PC-9 (cell line): ENCODE data around the gene PAIP2. TPM values are rescaled to one million over a fixed set of nuclear protein-coding genes. Genes with fewer than 3 reads are reported as not detected.

Experiments used
- BruUV-seq: library from RNA; stranded (reverse); fragments of 400-500 nt; replicated peaks from 2 replicates; lab custom pipeline; 2021; lab: Mats Ljungman, UMichigan
- CTCF ChIA-PET: fragments of 300-600 bp; sonication (Branson Sonifier 250); formaldehyde crosslinking; loops from one replicate; lab custom pipeline; 2022; ENCODE audit warnings: antibody characterized with exemption; lab: Charles Lee
- POLR2A ChIA-PET: fragments of 300-600 bp; sonication (Branson Sonifier 250); formaldehyde crosslinking; loops from one replicate; lab custom pipeline; 2022; ENCODE audit warnings: antibody characterized with exemption; ENCODE audit not compliant: unreplicated experiment; lab: Charles Lee
- DNase-seq, 2 experiments: peaks; one replicate each; pipeline versions ENCODE4 v3.0.0 to v3.0.0-alpha.2; 2015 to 2022; ENCODE audit warnings: mixed read lengths in 1 of 2
- H2AFZ ChIP-seq: fragments of 200-600 bp; sonication (generic); 2 replicates; pipeline ENCODE4 v1.8.1; 2017; ENCODE audit warnings: antibody characterized with exemption
- H3F3A ChIP-seq: fragments of 200-600 bp; sonication (generic); 2 replicates; pipeline ENCODE4 v1.8.1; 2017; ENCODE audit warnings: antibody characterized with exemption, mild to moderate bottlenecking, low read depth; ENCODE audit not compliant: insufficient read depth
- H3K27ac ChIP-seq: fragments of 200-600 bp; sonication (generic); 2 replicates; pipeline ENCODE4 v1.6.1; 2016; ENCODE audit warnings: mixed run types
- H3K27me3 ChIP-seq: fragments of 200-600 bp; sonication (generic); 2 replicates; pipeline ENCODE4 v1.6.1; 2016; ENCODE audit warnings: low read depth, mixed run types; ENCODE audit not compliant: insufficient read depth
- H3K36me3 ChIP-seq: fragments of 200-600 bp; sonication (generic); 2 replicates; pipeline ENCODE4 v1.6.1; 2016; ENCODE audit warnings: low read depth, mixed run types
- H3K4me1 ChIP-seq: fragments of 200-600 bp; sonication (generic); replicated peaks from 2 replicates; pipeline ENCODE4 v1.6.1; 2016; ENCODE audit warnings: mixed run types; ENCODE audit not compliant: insufficient read depth
- H3K4me2 ChIP-seq: fragments of 200-600 bp; sonication (generic); 2 replicates; pipeline ENCODE4 v1.6.1; 2017; ENCODE audit warnings: mixed run types
- H3K4me3 ChIP-seq: fragments of 200-600 bp; sonication (generic); 2 replicates; pipeline ENCODE4 v1.6.1; 2016; ENCODE audit warnings: mixed run types
- H3K79me2 ChIP-seq: fragments of 200-600 bp; sonication (generic); 2 replicates; pipeline ENCODE4 v1.6.1; 2017; ENCODE audit warnings: low read depth, mixed run types
- H3K9me2 ChIP-seq: fragments of 200-600 bp; sonication (generic); 2 replicates; pipeline ENCODE4 v1.8.1; 2017; ENCODE audit warnings: mild to moderate bottlenecking; ENCODE audit not compliant: insufficient read depth
- H3K9me3 ChIP-seq: fragments of 200-600 bp; sonication (generic); 2 replicates; pipeline ENCODE4 v1.8.1; 2016; ENCODE audit warnings: low read depth; ENCODE audit not compliant: insufficient read depth
- H4K20me1 ChIP-seq: fragments of 200-600 bp; sonication (generic); 2 replicates; pipeline ENCODE4 v1.8.1; 2017; ENCODE audit not compliant: insufficient read depth
- EZH2 ChIP-seq: fragments of 200-600 bp; sonication (generic); IDR thresholded peaks from 2 replicates; pipeline ENCODE4 v1.8.0; 2017; ENCODE audit warnings: antibody characterized with exemption, low read depth
- intact Hi-C: fragments of 100-400 bp; cut with micrococcal nuclease; formaldehyde crosslinking; loops from one replicate; pipeline ENCODE4 v1.10.0; 2022; ENCODE audit not compliant: unreplicated experiment
- total RNA-seq: library from RNA; stranded (reverse); gene quantifications from 2 replicates; pipeline ENCODE4 v1.2.3, GENCODE V29; 2021
- TF ChIP-seq, protein P1 (sequence below): fragments of 200-600 bp; sonication (generic); conservative IDR thresholded peaks from 2 replicates; pipeline ENCODE4 v1.6.1; 2017; ENCODE audit warnings: mixed run types, antibody characterized with exemption, mild to moderate bottlenecking, moderate library complexity

The PAIP2 gene
- total RNA-seq, 1 experiment from 2014 or later: 90.5 TPM

DNA sequence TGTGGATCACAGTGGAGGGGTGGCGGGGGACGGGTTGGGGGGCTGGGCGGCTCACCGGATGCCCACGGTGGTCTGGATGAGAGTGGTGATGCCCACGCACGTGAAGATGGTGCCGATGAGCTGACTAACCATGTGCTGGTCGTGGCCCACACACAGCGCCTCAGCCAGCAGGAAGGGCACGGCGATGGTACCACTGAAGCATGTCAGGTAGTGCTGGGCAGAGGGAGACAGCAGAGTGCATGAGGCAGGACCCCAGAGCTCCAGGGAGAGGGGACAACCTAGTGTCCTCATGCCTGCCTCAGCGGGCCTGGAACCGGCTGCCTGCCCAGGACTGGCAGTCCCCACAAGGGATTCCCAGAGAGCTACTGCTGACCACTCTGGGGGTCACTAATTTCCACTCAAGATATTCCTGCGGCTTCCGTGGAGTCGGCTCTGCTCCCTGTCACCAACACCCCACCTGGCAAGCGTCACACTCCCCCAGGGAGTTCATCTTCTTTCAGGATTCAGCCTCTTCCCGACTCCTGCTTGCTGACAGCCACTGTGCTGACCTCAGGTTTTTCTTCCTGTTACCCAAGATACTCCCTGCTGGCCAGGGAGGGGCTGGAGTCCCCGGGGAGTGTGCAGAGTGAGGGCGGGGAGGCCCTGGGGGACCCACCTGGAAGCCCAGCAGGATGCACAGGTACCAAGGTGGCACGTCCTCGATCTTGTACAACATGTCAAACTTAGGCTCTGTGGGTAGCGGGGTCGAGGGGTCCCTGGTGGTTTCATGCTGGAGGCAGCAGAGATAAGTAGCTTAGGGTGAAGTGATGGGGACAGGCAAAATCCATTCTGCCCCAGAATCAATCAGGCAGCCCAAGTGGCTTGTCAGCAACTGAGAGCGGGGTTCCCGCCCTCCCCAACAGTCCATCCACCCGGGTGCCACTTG is 40.4 kb downstream of the PAIP2 start:
- H3K9me3 ChIP-seq: no peaks in the 10 kb centered on the region
- no peaks in the 10 kb centered on the region for H3K27me3 ChIP-seq
- H3F3A ChIP-seq: peaks cover 29% of the 10 kb centered on the region
- no peaks in the 10 kb centered on the region for H4K20me1 ChIP-seq
- ChIA-PET POLR2A (no interaction called here), CTCF (interaction anchor here (0.5 to 1.0 kb wide), 2 partner anchors 9 to 170 kb away, joined by 3 to 12 read pairs; no protein-coding TSS in a partner anchor)
- no TSS peak for BruUV-seq
- H3K4me2 ChIP-seq: peak overlapping the region; percentile 61
- no peaks in the 10 kb centered on the region for H3K36me3 ChIP-seq
- H2AFZ ChIP-seq: no peak overlapping the region
- peaks cover 49% of the 10 kb centered on the region for H3K4me1 ChIP-seq
- no peaks in the 10 kb centered on the region for H3K79me2 ChIP-seq
- no peak for DNase-seq
- 0 out of 2 replicates have a peak overlapping the region, but pooled peaks have one; percentile 23 for H3K27ac ChIP-seq
- TF ChIP-seq, protein P1, sequence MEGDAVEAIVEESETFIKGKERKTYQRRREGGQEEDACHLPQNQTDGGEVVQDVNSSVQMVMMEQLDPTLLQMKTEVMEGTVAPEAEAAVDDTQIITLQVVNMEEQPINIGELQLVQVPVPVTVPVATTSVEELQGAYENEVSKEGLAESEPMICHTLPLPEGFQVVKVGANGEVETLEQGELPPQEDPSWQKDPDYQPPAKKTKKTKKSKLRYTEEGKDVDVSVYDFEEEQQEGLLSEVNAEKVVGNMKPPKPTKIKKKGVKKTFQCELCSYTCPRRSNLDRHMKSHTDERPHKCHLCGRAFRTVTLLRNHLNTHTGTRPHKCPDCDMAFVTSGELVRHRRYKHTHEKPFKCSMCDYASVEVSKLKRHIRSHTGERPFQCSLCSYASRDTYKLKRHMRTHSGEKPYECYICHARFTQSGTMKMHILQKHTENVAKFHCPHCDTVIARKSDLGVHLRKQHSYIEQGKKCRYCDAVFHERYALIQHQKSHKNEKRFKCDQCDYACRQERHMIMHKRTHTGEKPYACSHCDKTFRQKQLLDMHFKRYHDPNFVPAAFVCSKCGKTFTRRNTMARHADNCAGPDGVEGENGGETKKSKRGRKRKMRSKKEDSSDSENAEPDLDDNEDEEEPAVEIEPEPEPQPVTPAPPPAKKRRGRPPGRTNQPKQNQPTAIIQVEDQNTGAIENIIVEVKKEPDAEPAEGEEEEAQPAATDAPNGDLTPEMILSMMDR: no peak
- TF ChIP-seq EZH2: no peak
- no peaks in the 10 kb centered on the region for H3K9me2 ChIP-seq
- intact Hi-C loops: no loop called here
- H3K4me3 ChIP-seq: no peak overlapping the region

DNA sequence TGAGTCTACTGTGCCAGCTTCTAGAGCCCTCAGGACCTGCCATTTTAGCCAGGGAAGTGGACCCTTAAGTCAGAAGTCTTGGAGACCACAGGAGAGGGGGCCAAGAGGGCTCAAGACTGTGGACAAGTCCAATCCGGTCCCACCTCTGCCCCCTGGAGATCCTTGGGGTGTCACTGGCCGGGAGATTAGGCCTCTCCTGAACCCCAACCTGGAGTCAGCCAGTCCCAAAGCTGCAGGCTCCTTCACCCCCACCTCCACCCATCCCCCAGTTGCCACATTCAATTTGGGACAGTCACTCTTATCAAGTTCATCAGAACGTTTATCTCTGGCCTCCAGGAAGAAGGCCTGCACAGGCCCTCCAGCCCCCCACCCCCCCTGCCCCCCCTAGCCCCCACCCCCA is 41.2 kb downstream of the PAIP2 start:
- Histone ChIP-seq H4K20me1 (no peaks in the 10 kb centered on the region), H3K4me1 (peaks cover 49% of the 10 kb centered on the region), H3K79me2 (no peaks in the 10 kb centered on the region), H3K27me3 (no peaks in the 10 kb centered on the region), H2AFZ (no peak overlapping the region), H3K4me3 (no peak overlapping the region), H3K4me2 (peak overlapping the region; percentile 61), H3K36me3 (no peaks in the 10 kb centered on the region), H3F3A (peaks cover 30% of the 10 kb centered on the region), H3K27ac (0 out of 2 replicates have a peak overlapping the region, but pooled peaks have one; percentile 23), H3K9me3 (no peaks in the 10 kb centered on the region), H3K9me2 (no peaks in the 10 kb centered on the region)
- ChIA-PET CTCF (interaction anchor here (0.6 kb wide), 2 partner anchors 9 to 15 kb away, joined by 3 to 5 read pairs; no protein-coding TSS in a partner anchor), POLR2A (interaction anchor here (0.5 to 0.6 kb wide), 2 partner anchors 296 to 1170 kb away, joined by 5 to 6 read pairs; no protein-coding TSS in a partner anchor)
- no peak for TF ChIP-seq EZH2
- TF ChIP-seq, protein P1: no peak
- no TSS peak for BruUV-seq
- DNase-seq: no peak
- intact Hi-C loops: no loop called here

DNA sequence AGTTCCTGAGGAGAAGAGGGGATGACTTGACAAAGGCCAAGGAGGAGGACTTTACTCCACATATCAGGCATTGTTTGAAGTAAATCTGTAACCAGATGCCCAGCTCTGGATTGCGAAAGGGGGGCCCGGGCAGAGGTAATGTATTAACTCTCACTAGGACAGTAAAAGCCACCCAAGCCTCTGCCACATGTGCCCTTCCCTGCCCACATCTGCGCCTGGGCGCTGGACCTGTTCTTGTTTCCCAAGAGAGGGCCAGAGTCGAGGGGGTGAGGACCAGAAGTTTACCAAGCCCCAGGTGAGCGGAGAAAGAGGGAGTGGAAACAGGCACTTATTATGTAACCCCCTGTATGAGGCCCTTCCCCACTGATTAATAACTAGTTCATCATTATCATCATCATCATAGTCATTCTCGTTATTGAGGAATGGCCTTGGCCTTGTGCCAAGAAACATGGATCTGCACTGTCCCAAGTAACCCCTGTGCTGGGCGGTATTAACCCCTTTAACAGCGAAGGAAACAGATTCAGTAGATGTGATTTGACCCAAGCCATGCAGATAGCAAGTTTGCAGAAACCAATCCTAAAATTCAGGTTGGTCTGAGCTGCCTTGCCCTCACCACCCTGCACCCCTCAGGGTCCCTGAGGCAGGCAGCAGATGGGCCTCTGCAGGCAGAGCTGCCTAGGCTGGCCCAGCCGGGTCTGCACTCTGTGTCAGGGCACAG is 41.8 kb downstream of the PAIP2 start, which contains the start of gene SLC23A1:
TSS of gene SLC23A1 (minus strand) at position 23 of the 718 bp plus-strand sequence. CDS start 44 bp downstream, outside the sequence.
- TF ChIP-seq, protein P1: no peak
- no peak for TF ChIP-seq EZH2
- H4K20me1 ChIP-seq: no peaks in the 10 kb centered on the region
- H3K4me1 ChIP-seq: peaks cover 49% of the 10 kb centered on the region
- H3K36me3 ChIP-seq: no peaks in the 10 kb centered on the region
- H3K27ac ChIP-seq: 0 out of 2 replicates have a peak within 1 kb of the TSS, but pooled peaks have one; percentile 23
- H3K4me2 ChIP-seq: peak within 1 kb of the TSS; percentile 61
- ChIA-PET POLR2A (interaction anchor here (0.5 to 0.6 kb wide), 2 partner anchors 297 to 1171 kb away, joined by 5 to 6 read pairs; no protein-coding TSS in a partner anchor), CTCF (interaction anchor here (0.6 kb wide), 2 partner anchors 10 to 15 kb away, joined by 3 to 5 read pairs; no protein-coding TSS in a partner anchor)
- H3F3A ChIP-seq: peaks cover 30% of the 10 kb centered on the region
- H3K9me2 ChIP-seq: no peaks in the 10 kb centered on the region
- no peak within 1 kb of the TSS for H3K4me3 ChIP-seq
- peak; percentile 53 to 72 for DNase-seq
- intact Hi-C loops: no loop called here
- H3K79me2 ChIP-seq: no peaks in the 10 kb centered on the region
- no peak within 1 kb of the TSS for H2AFZ ChIP-seq
- H3K9me3 ChIP-seq: no peaks in the 10 kb centered on the region
- no peaks in the 10 kb centered on the region for H3K27me3 ChIP-seq
- no TSS peak for BruUV-seq
